Epithelial cell of proximal tubule (primary cell): ENCODE results near the gene KRTAP3-3. TPM values are rescaled to one million over a fixed set of nuclear protein-coding genes. Genes with fewer than 3 reads are reported as not detected.

Experiments used
- DNase-seq: peaks from one replicate; pipeline ENCODE4 v3.0.0-alpha.2; 2011; ENCODE audit warnings: low read depth
- H3K4me3 ChIP-seq: 2 replicates; pipeline ENCODE4 v1.5.1; 2011; ENCODE audit warnings: low read depth, mild to moderate bottlenecking, low read length
- CTCF ChIP-seq: conservative IDR thresholded peaks from 2 replicates; pipeline ENCODE4 v1.5.1; 2012; ENCODE audit warnings: low read depth, mild to moderate bottlenecking, low read length
- total RNA-seq: library from RNA; depleted of rRNA; stranded (reverse); fragments of >200 nt; gene quantifications from 2 replicates; pipeline ENCODE4 v1.2.3, GENCODE V29; 2015

The KRTAP3-3 gene
- total RNA-seq, 1 donor from 2014 or later, result not detected

- DNase-seq, result no peak
- TF ChIP-seq CTCF, result no peak
- H3K4me3 ChIP-seq, result no peak within 1 kb of the TSS
Measured at GRCh38 chr17:41026715-41027471, 32.9 kb upstream of the KRTAP3-3 start, which contains the start of gene KRTAP1-5. Gene KRTAP1-5 (minus strand): TSS chr17:41027208. CDS start chr17:41027155, 53 bp downstream.

DNA sequence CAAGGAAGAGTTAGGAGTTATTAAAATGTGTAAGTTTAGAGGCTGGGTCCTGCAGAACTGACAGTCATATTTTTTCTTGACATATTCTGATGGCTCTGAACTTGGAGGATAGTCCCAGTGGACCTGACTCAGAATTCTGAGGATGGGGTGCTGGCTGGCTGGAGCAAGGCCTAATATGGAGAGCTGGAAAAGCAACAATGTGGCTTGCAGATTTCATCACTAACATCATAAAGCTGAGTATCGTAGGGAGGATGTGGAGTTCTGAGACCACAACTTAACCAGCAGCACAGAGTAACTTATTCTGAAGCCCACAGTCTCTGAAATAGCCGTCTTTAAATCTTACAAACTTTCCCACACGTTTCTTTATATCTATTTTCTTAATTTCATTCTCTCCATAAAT, 30.7 kb upstream of the KRTAP3-3 start:
- no peak for TF ChIP-seq CTCF
- H3K4me3 ChIP-seq, result no peak overlapping the region
- no peak for DNase-seq

DNA sequence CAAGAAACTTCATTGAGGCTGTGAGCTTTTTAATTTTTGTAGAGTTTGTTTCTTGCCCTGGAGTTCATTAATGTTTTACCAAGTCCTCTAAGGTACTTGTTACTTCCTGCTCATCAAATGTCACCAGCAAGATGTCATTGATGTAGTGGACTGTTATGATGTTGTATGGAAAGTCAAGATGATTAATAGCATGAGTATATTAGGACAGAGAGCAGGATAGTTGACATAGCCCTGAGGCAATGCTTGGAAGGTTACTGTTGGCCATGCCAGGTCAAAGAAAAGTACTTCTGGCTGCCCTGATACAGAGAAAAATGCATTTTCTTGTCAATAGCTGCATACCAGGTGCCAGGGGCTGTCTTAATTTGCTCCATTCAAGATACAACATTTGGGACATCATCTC, 26.4 kb upstream of the KRTAP3-3 start:
- no peak for DNase-seq
- no peak for TF ChIP-seq CTCF
- H3K4me3 ChIP-seq, result no peak overlapping the region

DNA sequence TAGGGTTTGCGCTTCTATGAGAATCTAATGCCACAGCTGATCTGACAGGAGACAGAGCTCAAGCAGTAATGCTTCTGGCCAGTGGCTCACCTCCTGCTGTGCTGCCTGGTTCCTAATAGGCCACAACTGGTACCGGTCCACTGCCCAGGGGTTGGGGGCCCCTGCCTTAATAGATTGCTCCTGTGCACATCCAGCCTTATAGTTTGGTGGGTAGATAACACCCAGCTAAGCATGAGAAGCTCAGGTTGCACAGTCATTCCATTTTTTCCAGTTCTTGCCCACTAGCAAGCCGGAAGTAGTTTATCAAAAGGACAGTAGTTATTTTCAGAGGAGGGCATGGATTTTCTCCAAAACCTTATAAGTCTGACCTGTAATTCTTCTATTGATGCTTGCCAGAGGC, 25.5 kb upstream of the KRTAP3-3 start:
- no peak overlapping the region for H3K4me3 ChIP-seq
- DNase-seq, result no peak
- no peak for TF ChIP-seq CTCF

- H3K4me3 ChIP-seq, result no peak overlapping the region
- no peak for DNase-seq
- no peak for TF ChIP-seq CTCF
Measured at GRCh38 chr17:41018541-41018940, 24.6 kb upstream of the KRTAP3-3 start.

DNA sequence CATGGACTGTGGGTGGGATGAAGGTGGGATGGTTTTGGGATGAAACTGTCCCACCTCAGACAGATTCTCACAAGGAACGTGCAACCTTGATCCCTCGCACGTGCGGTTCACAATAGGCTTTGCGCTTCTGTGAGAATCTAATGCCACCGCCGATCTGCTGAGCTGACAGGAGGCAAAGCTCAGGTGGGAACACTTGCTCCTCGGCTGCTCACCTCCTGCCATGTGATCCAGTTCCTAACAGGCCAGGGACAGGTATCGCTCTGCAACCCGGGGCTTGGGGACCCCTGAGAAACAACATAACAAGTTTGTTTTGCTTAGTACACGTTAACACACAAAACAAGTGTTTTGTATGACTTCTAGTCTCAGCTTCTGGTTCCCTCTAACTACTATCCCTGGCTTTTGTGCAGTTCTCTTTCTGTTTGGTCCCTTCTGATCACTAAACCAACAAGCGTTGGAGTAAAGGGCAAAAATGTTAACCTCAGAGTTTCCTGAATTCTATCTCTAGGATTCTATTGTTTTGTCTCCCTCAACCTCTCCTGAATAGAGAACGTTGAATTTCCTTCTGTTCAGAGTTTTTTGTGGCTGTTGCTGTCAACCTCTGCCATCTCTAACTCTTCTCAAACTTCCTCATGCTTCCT, 22.7 kb upstream of the KRTAP3-3 start:
- TF ChIP-seq CTCF, result no peak
- H3K4me3 ChIP-seq, result no peak overlapping the region
- no peak for DNase-seq

DNA sequence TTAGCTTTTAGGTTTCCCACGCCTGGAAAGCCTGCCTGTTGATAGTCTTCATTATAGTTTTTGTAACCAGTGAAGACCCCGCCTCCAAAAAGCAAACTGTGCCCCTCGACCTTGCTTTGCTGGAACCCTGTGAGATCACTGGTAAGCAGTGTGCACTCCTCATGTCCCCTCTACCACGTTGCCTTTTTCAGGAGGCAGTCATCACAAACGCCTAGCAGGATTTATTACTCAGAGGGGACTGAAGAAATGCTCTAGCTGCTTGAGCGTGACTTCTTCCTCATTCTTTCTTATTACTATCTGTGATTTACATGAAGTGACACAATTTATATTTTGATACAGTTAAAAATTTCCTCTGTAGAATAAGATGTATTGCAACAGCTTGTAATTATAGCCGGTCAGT, 21.5 kb upstream of the KRTAP3-3 start:
- no peak overlapping the region for H3K4me3 ChIP-seq
- TF ChIP-seq CTCF, result no peak
- DNase-seq, result no peak
